Liver (tissue), 9 donors: ENCODE results near the gene RAPGEF4. TPM values are rescaled to one million over a fixed set of nuclear protein-coding genes. Genes with fewer than 3 reads are reported as not detected.
A peak's percentile ranks its signal among the peaks of the same experiment; 100 is the strongest.

Experiments used
- DNase-seq: peaks from one replicate; pipeline ENCODE4 v3.0.0-alpha.2; 2017; ENCODE audit warnings: low spot score
- H3K27ac ChIP-seq, 2 donors: one replicate each; pipeline ENCODE4 v1.7.0; 2013; ENCODE audit warnings: inconsistent platforms in 2 of 2, low read length in 2 of 2, control low read depth in 1 of 2, low read depth in 1 of 2, mild to moderate bottlenecking in 1 of 2
- H3K27me3 ChIP-seq, 4 donors: one replicate each; pipeline versions ENCODE4 v1.6.1 to v1.7.0; 2013; ENCODE audit warnings: low read length in 3 of 4, inconsistent platforms in 1 of 4, mild to moderate bottlenecking in 1 of 4, moderate library complexity in 1 of 4; ENCODE audit not compliant: control insufficient read depth in 4 of 4, insufficient read depth in 4 of 4
- H3K36me3 ChIP-seq, 4 donors: one replicate each; pipeline versions ENCODE4 v1.6.1 to v1.7.0; 2013; ENCODE audit warnings: low read length in 3 of 4, mild to moderate bottlenecking in 3 of 4, low read depth in 1 of 4, moderate library complexity in 1 of 4; ENCODE audit not compliant: control insufficient read depth in 4 of 4, insufficient read depth in 3 of 4
- H3K4me1 ChIP-seq, 4 donors: one replicate each; pipeline versions ENCODE4 v1.6.1 to v1.7.0; 2013; ENCODE audit warnings: low read length in 3 of 4, mild to moderate bottlenecking in 3 of 4, moderate library complexity in 1 of 4; ENCODE audit not compliant: control insufficient read depth in 4 of 4, insufficient read depth in 4 of 4
- H3K4me3 ChIP-seq, 3 donors: one replicate each; pipeline versions ENCODE4 v1.6.1 to v1.7.0; 2013; ENCODE audit warnings: low read length in 3 of 3, control low read depth in 1 of 3, low read depth in 1 of 3, mild to moderate bottlenecking in 1 of 3
- H3K9ac ChIP-seq, 2 donors: one replicate each; pipeline ENCODE4 v1.7.0; 2013; ENCODE audit warnings: low read length in 2 of 2, mild to moderate bottlenecking in 2 of 2, moderate library complexity in 2 of 2, control low read depth in 1 of 2, low read depth in 1 of 2
- H3K9me3 ChIP-seq, 4 donors: one replicate each; pipeline versions ENCODE4 v1.6.1 to v1.7.0; 2013; ENCODE audit warnings: low read length in 3 of 4; ENCODE audit not compliant: control insufficient read depth in 4 of 4
- ATF3 ChIP-seq: IDR thresholded peaks from 2 replicates; pipeline ENCODE4 v1.6.1; 2016; ENCODE audit warnings: antibody characterized with exemption
- CTCF ChIP-seq: fragments of 150-350 bp; IDR thresholded peaks from 2 replicates; pipeline ENCODE4 v1.5.1; 2017; ENCODE audit warnings: improper control_type of control experiment, low read depth, low read length; ENCODE audit not compliant: missing input control
- FOXA2 ChIP-seq: IDR thresholded peaks from 2 replicates; pipeline ENCODE4 v1.6.1; 2016; ENCODE audit warnings: antibody characterized with exemption
- HNF4A ChIP-seq, 2 donors: conservative IDR thresholded peaks; 2 replicates each; pipeline ENCODE4 v1.6.1; 2016; ENCODE audit warnings: antibody characterized with exemption in 2 of 2, mild to moderate bottlenecking in 2 of 2
- JUND ChIP-seq, 2 donors: IDR thresholded peaks; 2 replicates each; pipeline ENCODE4 v1.6.1; 2016; ENCODE audit warnings: antibody characterized with exemption in 2 of 2
- MAX ChIP-seq: IDR thresholded peaks from 2 replicates; pipeline ENCODE4 v1.6.1; 2016; ENCODE audit warnings: antibody characterized with exemption
- NR2F2 ChIP-seq: IDR thresholded peaks from 2 replicates; pipeline ENCODE4 v1.6.1; 2016; ENCODE audit warnings: antibody characterized with exemption
- RAD21 ChIP-seq, 2 donors: IDR thresholded peaks; 2 replicates each; pipeline ENCODE4 v1.6.1; 2016; ENCODE audit warnings: antibody characterized with exemption in 2 of 2, mild to moderate bottlenecking in 2 of 2
- REST ChIP-seq: IDR thresholded peaks from 2 replicates; pipeline ENCODE4 v1.6.1; 2016; ENCODE audit warnings: antibody characterized with exemption, mild to moderate bottlenecking
- RXRA ChIP-seq, 2 donors: IDR thresholded peaks; 2 replicates each; pipeline ENCODE4 v1.6.1; 2017 to 2018; ENCODE audit warnings: antibody characterized with exemption in 2 of 2, mild to moderate bottlenecking in 1 of 2
- TAF1 ChIP-seq: conservative IDR thresholded peaks from 2 replicates; pipeline ENCODE4 v1.6.1; 2016; ENCODE audit warnings: antibody characterized with exemption, mild to moderate bottlenecking
- YY1 ChIP-seq: IDR thresholded peaks from 2 replicates; pipeline ENCODE4 v1.6.1; 2016; ENCODE audit warnings: antibody characterized with exemption, mild to moderate bottlenecking
- ZBTB33 ChIP-seq: IDR thresholded peaks from 2 replicates; pipeline ENCODE4 v1.6.1; 2016; ENCODE audit warnings: antibody characterized with exemption
- WGBS: extraction: QIAGEN DNeasy Blood & Tissue Kit; methylation state at CpG from one replicate; pipeline ENCODE4 v1.1.7; 2013; 5-methylcytosine and 5-hydroxymethylcytosine counted together
- polyA plus RNA-seq, 2 donors: library from polyadenylated mRNA; stranded (reverse) in 1 of 2; unstranded in 1 of 2; fragments of 200-250 nt in 1 of 2; fragments of >200 nt in 1 of 2; fragmentation: Nextera tagmentation in 1 of 2; extraction: Ambion mirVana in 1 of 2; gene quantifications; one replicate each; pipeline versions ENCODE4 v1.2.1 to v1.2.3, GENCODE V29; 2013 to 2015
- total RNA-seq, 2 donors: library from RNA; depleted of rRNA; stranded (reverse); fragments of >200 nt; gene quantifications; one replicate each; pipeline ENCODE4 v1.2.3, GENCODE V29; 2014
- donor health status: healthy.
- donor health status: healthy.
- donor health status: healthy.
- donor health status: healthy.
- donor health status: healthy.

RAPGEF4 gene
- total and polyA plus RNA-seq, 4 donors, result 1.5 to 18.2 (median 8.3) TPM

GRCh38 chr2:173099271-173099670, 363.6 kb downstream of the RAPGEF4 start:
- 96% methylated on average over 2 of the region's 2 CpGs for WGBS
- peaks cover 0 to 2% (median 0%) of the 10 kb centered on the region in 4 donors for H3K36me3 ChIP-seq
- peaks cover 5 to 21% (median 14%) of the 10 kb centered on the region in 4 donors for H3K4me1 ChIP-seq
- DNase-seq, result no peak
- no peaks in the 10 kb centered on the region for H3K9me3 ChIP-seq
- no peaks in the 10 kb centered on the region for H3K27me3 ChIP-seq
- no peak overlapping the region for H3K27ac ChIP-seq
- no peak overlapping the region for H3K4me3 ChIP-seq
- TF ChIP-seq NR2F2, result no peak
- no peak for TF ChIP-seq ZBTB33
- no peak for TF ChIP-seq JUND (IDR thresholded peaks at IDR 0.05)
- no peak overlapping the region for H3K9ac ChIP-seq

GRCh38 chr2:173099804-173100203, 364.2 kb downstream of the RAPGEF4 start:
- peaks cover 2 to 17% (median 9%) of the 10 kb centered on the region in 4 donors for H3K4me1 ChIP-seq
- H3K9me3 ChIP-seq, result no peaks in the 10 kb centered on the region
- WGBS, result 93% methylated on average over 2 of the region's 2 CpGs
- TF ChIP-seq MAX (no peak), NR2F2 (no peak), CTCF (no peak), RAD21 (IDR thresholded peaks at IDR 0.05) (no peak), REST (no peak)
- H3K4me3 ChIP-seq, result no peak overlapping the region
- H3K9ac ChIP-seq, result no peak overlapping the region
- H3K27me3 ChIP-seq, result no peaks in the 10 kb centered on the region
- peaks cover 0 to 2% (median 0%) of the 10 kb centered on the region in 4 donors for H3K36me3 ChIP-seq
- no peak for DNase-seq
- H3K27ac ChIP-seq, result no peak overlapping the region

- Histone ChIP-seq H3K4me3 (no peak overlapping the region), H3K36me3 (peaks cover 0 to 2% (median 0%) of the 10 kb centered on the region in 4 donors), H3K27me3 (no peaks in the 10 kb centered on the region), H3K9me3 (no peaks in the 10 kb centered on the region), H3K27ac (peak overlapping the region; percentile 38 to 61), H3K9ac (no peak overlapping the region), H3K4me1 (peaks cover 0 to 8% (median 0%) of the 10 kb centered on the region in 4 donors)
- 64% methylated on average over 3 of the region's 3 CpGs for WGBS
- TF ChIP-seq RXRA (IDR thresholded peaks at IDR 0.05) (peak in 1 of 2 donors; percentile 40), JUND (IDR thresholded peaks at IDR 0.05) (peak in 1 of 2 donors; percentile 47), TAF1 (no peak), YY1 (peak; percentile 89), FOXA2 (peak; percentile 44), HNF4A (conservative IDR thresholded peaks at IDR 0.05) (peak in 1 of 2 donors; percentile 39), REST (peak; percentile 22), ATF3 (no peak)
- DNase-seq, result no peak
Observed at GRCh38 chr2:173101687-173102086, 366.0 kb downstream of the RAPGEF4 start.
